DMS 273 (cell line): Measurements from ENCODE around the gene GTF2F1.
"Not testable (repeated sequence)": the region's sequence is repeated elsewhere in the genome, so short reads cannot be mapped to it uniquely, and the experiment has no call there.

Source experiments
- DNase-seq: peaks from one replicate; lab custom pipeline; 2025; ENCODE audit not compliant: unreplicated experiment; lab: John Stamatoyannopoulos, UW

Gene GTF2F1

DNA sequence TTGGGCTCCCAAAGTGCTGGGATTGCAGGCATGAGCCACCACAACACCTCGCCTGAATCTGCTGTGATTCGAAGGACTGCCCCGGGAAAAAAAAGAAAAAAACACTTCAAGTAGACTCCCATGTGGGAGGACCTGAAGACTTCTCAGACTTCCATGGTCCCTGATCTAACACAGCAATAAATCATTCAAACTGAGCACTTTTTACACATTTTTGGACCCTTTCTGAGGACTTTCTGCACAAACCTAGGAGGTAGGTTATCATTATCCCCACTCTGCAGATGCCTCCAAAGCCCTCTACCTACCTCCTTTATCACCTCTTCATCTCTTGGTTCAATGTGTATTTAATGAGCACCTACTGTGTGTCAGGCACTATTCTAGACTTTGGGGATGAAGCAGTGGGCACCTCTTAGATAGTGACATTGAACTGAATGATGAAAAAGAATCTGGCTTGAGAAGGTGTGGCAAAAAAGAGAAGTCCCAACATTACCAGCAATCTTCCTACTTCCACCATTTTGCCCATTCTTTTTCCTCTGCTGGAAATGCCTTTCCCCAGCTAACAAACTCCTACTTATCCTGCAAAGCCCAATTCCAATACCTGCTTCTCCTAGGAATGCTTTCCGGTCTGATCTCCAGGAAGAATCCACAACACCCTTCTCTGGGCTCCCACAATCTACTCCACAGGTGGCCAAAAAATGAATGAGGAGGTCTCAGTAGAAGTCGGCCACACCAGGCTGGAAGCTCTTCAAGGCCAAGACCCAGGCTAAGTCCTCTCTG lies 33.2 kb downstream of the GTF2F1 start:
- DNase-seq: no peak

DNA sequence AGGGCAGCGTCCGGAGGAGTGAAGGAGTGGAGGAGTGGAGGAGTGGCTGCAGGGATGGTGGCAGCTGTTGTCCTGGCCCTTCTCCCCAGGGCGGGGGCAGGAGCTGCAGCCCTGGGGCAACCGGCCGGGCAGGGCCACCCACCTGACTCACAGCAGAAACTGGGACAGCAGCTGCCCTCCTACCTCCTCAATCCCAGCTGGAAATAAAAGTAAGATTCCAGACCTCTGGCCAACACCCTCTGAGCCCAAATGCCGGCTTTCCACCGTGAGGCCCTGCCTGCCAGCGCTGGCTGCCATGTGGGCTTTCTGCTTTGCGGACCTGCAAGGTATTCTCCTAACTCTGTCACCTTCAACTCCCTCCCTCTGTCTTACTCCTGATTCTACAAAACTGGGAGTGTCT lies 35.0 kb downstream of the GTF2F1 start:
- DNase-seq: no peak

DNA sequence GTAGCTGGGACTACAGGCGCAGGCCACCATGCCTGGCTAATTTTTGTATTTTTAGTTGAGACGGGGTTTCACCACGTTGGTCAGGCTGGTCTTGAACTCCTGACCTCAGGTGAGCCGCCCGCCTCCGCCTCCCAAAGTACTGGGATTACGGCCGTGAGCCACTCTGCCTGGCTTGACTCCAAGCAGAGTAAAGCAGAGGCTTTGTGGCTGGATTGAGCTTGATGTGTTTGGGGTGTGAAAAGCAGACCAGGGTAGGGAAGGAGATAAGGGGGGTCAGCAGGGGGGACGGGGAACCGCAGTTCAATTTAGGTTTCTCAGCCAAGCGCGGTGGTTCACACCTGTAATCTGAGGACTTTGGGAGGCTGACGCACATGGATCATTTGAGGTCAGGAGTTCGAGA lies 35.8 kb downstream of the GTF2F1 start:
- DNase-seq: no peak

DNA sequence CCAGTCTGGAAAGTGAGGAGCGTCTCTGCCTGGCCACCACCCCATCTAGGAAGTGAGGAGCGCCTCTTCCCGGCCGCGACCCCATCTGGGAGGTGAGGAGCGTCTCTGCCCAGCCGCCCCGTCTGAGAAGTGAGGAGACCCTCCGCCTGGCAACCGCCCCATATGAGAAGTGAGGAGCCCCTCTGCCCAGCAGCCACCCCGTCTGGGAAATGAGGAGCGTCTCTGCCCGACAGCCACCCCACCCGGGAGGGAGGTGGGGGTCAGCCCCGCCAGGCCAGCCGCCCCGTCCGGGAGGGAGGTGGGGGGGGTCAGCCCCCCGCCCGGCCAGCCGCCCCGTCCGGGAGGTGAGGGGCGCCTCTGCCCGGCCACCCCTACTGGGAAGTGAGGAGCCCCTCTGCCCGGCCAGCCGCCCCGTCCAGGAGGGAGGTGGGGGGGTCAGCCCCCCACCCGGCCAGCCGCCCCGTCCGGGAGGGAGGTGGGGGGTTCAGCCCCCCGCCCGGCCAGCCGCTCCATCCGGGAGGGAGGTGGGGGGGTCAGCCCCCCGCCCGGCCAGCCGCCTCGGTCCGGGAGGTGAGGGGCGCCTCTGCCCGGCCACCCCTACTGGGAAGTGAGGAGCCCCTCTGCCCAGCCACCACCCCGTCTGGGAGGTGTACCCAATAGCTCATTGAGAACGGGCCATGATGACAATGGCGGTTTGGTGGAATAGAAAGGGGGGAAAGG lies 37.5 kb downstream of the GTF2F1 start:
- not testable (repeated sequence) for DNase-seq

DNA sequence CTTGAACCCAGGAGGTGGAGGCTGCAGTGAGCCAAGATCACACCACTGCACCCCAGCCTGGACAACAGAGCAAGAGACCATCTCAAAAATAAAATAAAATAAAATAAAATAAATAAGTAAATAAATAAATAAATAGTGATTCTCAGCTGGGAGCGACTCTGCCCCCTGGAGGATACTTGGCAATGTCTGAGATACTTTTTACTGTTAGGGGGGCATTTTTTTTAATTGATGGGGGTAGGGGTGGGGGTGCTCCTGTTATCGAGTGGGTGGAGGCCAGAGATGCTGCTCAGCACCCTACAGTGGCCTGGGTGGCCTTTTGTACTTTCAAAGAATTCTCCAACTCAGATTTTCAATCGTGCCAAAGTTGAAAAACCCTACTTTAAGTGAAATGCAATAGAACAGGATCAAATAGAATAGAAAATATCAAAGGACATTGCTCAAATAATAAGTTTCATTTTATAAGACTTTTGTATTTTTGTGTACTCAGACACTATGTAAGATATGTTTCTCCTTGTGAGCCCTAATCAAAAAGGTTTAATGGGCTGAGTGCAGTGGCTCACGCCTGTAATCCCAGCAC lies 38.8 kb downstream of the GTF2F1 start:
- peak; percentile 38 for DNase-seq

DNA sequence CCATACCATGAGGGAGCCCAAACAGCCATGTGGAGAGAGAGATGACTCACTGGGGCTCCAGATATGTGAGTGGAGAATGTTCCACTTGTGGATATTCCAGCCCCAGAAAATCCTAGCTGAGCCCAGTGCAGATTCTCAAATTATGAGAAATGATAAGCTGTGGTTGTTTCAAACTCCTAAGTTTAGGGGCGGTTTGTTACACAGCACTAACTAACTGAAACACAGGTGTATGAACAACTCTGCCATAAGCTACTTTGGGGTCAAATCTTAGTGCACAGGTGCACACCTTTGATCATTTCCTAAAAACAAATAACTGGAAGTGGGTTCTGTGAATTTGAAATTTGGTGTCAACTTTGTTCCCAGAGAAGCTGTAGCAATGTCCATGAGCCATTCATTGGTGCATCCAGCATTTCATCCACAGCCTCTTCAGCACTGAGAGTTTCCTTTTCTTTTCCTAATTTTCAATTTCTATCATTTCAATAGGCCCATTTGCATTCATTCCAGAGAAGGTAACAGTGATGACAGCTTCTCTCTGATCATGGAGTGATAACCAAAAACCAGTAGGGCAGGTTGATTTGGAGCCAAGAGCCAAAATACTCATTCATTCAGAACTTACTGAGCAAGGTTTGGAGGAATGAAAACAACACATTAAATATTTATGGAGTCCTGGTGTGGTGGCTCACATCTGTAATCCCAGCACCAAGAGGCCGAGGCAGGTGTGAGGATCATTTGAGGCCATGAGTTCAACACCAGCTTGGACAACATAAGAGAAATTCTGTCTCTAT lies 40.4 kb downstream of the GTF2F1 start:
- DNase-seq: no peak

DNA sequence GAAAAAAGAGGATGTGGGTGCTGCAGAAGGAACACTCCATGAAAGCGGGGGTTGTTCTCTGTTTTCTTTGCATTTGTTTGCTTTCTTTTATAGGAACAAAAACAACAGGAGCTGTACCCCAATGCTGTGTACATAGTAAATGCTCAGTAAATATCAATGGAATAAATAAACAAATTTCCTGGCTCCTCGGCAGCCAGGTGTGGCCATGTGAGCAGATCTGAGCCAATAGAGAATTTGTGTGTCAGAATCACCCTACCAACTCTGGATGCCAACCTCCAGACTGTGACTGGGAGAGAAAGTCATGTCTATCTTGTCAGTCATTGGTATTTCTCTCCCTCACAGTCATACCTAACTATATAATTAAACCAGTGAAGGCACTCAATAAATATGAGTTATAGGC lies 42.3 kb downstream of the GTF2F1 start:
- DNase-seq: no peak

DNA sequence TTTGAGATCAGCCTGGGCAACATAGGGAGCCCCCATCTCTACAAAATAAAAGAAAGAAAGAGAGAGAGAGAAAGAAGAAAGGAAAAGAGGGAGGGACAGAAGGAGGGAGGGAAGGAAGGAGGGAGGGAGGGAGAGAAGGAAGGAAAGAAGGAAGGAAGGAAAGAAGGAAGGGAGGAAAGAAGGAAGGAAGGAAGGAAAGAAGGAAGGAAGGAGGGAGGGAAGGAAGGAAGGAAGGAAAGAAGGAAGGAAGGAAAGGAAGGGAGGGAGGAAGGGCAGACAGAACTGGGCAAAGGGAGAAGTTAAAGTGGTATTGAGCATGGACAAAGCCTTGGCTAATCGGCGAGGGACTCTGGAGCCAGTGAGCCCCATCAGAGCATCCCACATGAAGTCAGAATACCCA lies 43.7 kb downstream of the GTF2F1 start:
- not testable (repeated sequence) for DNase-seq

DNA sequence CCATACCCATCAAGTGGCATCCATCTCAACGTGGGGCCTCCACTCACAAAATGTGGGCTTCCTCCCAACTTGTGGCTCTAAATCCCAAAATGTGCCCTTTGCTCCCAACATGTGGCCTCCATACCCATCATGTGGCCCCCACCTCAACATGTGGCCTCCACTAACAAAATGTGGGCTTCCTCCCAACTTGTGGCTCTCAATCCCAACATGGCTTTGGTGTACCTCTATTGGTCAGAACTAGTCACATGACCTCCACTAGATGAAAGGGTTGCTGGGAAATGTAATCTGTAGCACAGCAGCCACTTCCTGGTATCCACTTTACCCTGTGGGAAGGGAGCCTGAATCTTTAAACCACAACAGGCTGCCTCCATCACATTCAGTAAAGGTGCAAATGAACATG lies 49.5 kb downstream of the GTF2F1 start:
- DNase-seq: no peak

DNA sequence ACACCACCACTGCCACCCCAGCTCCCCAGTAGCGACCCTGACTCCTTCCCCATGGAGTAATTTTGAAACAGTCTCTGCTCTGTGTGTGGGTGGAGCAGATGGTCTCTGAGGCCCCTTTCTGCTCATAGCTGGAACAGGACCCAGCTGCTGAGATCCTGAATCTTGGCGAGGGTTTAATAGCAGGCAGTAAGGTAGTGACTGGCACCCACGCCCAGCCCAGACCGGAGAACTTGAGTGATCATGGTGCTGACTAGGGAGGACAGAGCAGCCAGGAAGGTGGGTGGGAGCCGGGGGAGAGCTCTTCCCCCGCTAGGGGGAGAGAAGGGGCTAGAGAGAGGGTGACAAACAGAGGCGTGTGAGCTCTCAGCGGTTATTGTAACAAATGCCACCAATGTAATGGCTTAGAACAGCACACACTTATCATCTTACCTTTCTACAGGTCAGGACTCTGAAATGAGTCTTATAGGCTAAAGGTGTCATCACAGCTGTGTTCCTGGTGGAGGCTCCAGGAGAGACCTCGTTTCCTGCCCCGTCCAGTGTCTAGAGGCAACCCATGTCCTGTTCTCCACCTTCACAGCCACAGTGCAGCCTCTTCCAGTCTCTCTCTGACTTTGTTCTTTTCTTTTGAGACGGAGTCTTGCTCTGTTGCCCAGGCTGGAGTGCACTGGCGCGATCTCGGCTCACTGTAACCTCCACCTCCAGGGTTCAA lies 52.3 kb downstream of the GTF2F1 start:
- DNase-seq: peak; percentile 86

DNA sequence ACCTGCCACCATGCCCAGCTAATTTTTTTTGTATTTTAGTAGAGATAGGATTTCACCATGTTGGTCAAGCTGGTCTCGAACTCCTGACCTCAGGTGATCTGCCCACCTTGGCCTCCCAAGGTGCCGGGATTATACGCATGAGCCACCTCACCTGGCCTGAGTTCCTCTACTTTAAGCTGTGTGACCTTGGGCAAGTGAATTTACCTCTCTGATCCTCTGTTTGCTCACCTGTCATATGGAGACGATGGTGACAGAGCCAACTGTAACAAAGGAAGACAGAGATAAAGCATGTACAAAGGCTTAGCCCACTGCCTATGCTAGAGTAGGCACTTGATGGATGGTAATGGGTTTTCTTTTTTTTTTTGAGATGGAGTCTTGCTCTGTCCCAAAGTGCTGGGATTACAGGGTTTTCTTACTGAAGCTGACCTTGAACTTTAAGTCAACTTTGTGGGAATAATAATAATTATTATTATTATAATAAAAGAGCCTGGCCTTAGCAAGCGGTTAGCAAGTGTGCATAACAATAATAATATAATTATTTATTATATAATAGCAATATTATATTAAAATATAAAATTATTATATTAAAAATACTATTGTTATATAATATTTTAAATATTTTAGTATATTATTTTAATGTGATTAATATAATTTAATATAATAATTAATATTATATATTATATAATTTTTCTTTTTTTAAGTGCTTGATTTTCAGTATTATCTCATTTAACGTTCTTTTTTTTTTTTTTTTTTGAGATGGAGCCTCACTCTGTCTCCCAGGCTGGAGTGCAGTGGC lies 58.3 kb downstream of the GTF2F1 start:
- DNase-seq: no peak

DNA sequence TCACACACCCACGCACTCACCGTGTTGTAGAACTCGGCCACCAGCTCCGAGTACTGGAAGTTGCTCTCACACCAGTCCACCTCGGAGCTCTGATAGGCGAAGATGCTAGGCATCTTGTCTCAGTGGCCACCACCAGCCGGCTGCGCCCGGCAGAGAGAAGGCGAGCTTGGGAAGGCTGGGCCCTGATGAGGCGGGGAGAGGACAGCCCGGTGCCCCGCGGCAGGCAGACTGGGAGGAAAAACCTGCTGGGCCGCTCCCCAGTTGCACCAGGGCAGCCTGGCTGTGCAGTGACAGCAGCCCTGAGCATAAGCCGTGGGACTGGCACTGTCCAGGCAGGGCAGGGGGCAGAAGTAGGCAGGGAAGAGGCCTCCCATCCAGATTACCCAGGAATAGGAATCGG lies 59.5 kb downstream of the GTF2F1 start, which contains the start of gene ACER1:
TSS of gene ACER1 (minus strand) at position 174 of the 400 bp plus-strand sequence. CDS start at position 113, 61 bp downstream.
- no peak for DNase-seq
